ENCODE data around the gene GGA3. TPM values are rescaled to one million over a fixed set of nuclear protein-coding genes. Genes with fewer than 3 reads are reported as not detected.
A peak's percentile ranks its signal among the peaks of the same experiment; 100 is the strongest.
"Not testable (repeated sequence)": the region's sequence is repeated elsewhere in the genome, so short reads cannot be mapped to it uniquely, and the experiment has no call there.

The GGA3 gene
- total RNA-seq: 10 to 100 TPM; 22.9 to 34.8 (median 26.9) TPM
- polyA plus RNA-seq: 15.7 TPM
- long read RNA-seq, donor 1, full-length matches to known transcripts: 6 of 32 reads
- long read RNA-seq, donor 1, partial matches to known transcripts: 15 of 32 reads
- long read RNA-seq, donor 1, other reads (novel, unspliced or antisense): 11 of 32 reads
- long read RNA-seq, donor 2, full-length matches to known transcripts: 14 of 30 reads
- long read RNA-seq, donor 2, partial matches to known transcripts: 7 of 30 reads
- long read RNA-seq, donor 2, other reads (novel, unspliced or antisense): 9 of 30 reads
- long read RNA-seq, donor 3, full-length matches to known transcripts: 23 of 74 reads
- long read RNA-seq, donor 3, partial matches to known transcripts: 32 of 74 reads
- long read RNA-seq, donor 3, other reads (novel, unspliced or antisense): 19 of 74 reads
- long read RNA-seq, donor 4, full-length matches to known transcripts: 8 of 33 reads
- long read RNA-seq, donor 4, partial matches to known transcripts: 15 of 33 reads
- long read RNA-seq, donor 4, other reads (novel, unspliced or antisense): 10 of 33 reads

GRCh38 chr17:75261336-75262111, at the start of gene GGA3, which contains the start of gene MRPS7:
Gene GGA3 (minus strand): TSS chr17:75261606. CDS start chr17:75261587, 19 bp downstream.
Gene MRPS7 (plus strand): TSS chr17:75261879. CDS start chr17:75261901, 22 bp downstream.
- peaks cover 2% of the 10 kb centered on the region for H3K4me1 ChIP-seq (ENCODE audit: control insufficient read depth, insufficient read depth, low read length)
- H3K9me3 ChIP-seq (ENCODE audit: control insufficient read depth, low read length): no peaks in the 10 kb centered on the region
- under 1% methylated on average over 68 of the region's 69 CpGs for WGBS
- peak within 1 kb of the TSS; percentile 94 for H3K4me3 ChIP-seq (ENCODE audit: low read length)
- DNase-seq (peak; percentile 97 to 99 (median 99)), ATAC-seq (peak; percentile 97)
- peak within 1 kb of the TSS; percentile 88 for H3K27ac ChIP-seq (ENCODE audit: low read length)
- no peaks in the 10 kb centered on the region for H3K27me3 ChIP-seq (ENCODE audit: control insufficient read depth, insufficient read depth)
- intact Hi-C loops (cut with DNase I): no loop called here

GRCh38 chr17:75308732-75309629, 47.6 kb upstream of the GGA3 start:
- Histone ChIP-seq H3K27me3 (ENCODE audit: control insufficient read depth, insufficient read depth) (no peaks in the 10 kb centered on the region), H3K9me3 (ENCODE audit: control insufficient read depth, low read length) (no peaks in the 10 kb centered on the region), H3K4me1 (ENCODE audit: control insufficient read depth, insufficient read depth, low read length) (peaks cover 2% of the 10 kb centered on the region), H3K4me3 (ENCODE audit: low read length) (no peak overlapping the region), H3K27ac (ENCODE audit: low read length) (peak overlapping the region; percentile 24)
- intact Hi-C loops (cut with DNase I): no loop called here
- WGBS: 70% methylated on average over 20 of the region's 20 CpGs
- ATAC-seq (peak; percentile 66 to 70), DNase-seq (peak; percentile 38 to 66 (median 60))

- no peak for DNase-seq
- WGBS: 85% methylated on average over 13 of the region's 13 CpGs
- no peak for ATAC-seq
- no peaks in the 10 kb centered on the region for H3K9me3 ChIP-seq (ENCODE audit: control insufficient read depth, low read length)
- peak overlapping the region; percentile 24 for H3K27ac ChIP-seq (ENCODE audit: low read length)
- no peaks in the 10 kb centered on the region for H3K27me3 ChIP-seq (ENCODE audit: control insufficient read depth, insufficient read depth)
- intact Hi-C loops (cut with DNase I): no loop called here
- no peak overlapping the region for H3K4me3 ChIP-seq (ENCODE audit: low read length)
- peaks cover 2% of the 10 kb centered on the region for H3K4me1 ChIP-seq (ENCODE audit: control insufficient read depth, insufficient read depth, low read length)
Measured at GRCh38 chr17:75307957-75308731, 46.7 kb upstream of the GGA3 start.

GRCh38 chr17:75301502-75302206, 40.2 kb upstream of the GGA3 start:
- no peaks in the 10 kb centered on the region for H3K9me3 ChIP-seq (ENCODE audit: control insufficient read depth, low read length)
- no peak overlapping the region for H3K4me3 ChIP-seq (ENCODE audit: low read length)
- intact Hi-C loops (cut with DNase I): no loop called here
- H3K27me3 ChIP-seq (ENCODE audit: control insufficient read depth, insufficient read depth): no peaks in the 10 kb centered on the region
- no peak overlapping the region for H3K27ac ChIP-seq (ENCODE audit: low read length)
- H3K4me1 ChIP-seq (ENCODE audit: control insufficient read depth, insufficient read depth, low read length): no peaks in the 10 kb centered on the region
- DNase-seq (no peak), ATAC-seq (peak in 1 of 2 donors; percentile 42)
- WGBS: 85% methylated on average over 17 of the region's 17 CpGs

GRCh38 chr17:75301049-75301448, 39.6 kb upstream of the GGA3 start:
- H3K27ac ChIP-seq (ENCODE audit: low read length): no peak overlapping the region
- ATAC-seq: peak in 1 of 2 donors; percentile 41
- H3K4me3 ChIP-seq (ENCODE audit: low read length): no peak overlapping the region
- no peaks in the 10 kb centered on the region for H3K9me3 ChIP-seq (ENCODE audit: control insufficient read depth, low read length)
- H3K27me3 ChIP-seq (ENCODE audit: control insufficient read depth, insufficient read depth): no peaks in the 10 kb centered on the region
- H3K4me1 ChIP-seq (ENCODE audit: control insufficient read depth, insufficient read depth, low read length): no peaks in the 10 kb centered on the region
- no peak for DNase-seq
- 65% methylated on average over 9 of the region's 9 CpGs for WGBS
- intact Hi-C loops (cut with DNase I): no loop called here

- no peak for DNase-seq
- intact Hi-C loops (cut with DNase I): no loop called here
- Histone ChIP-seq H3K9me3 (ENCODE audit: control insufficient read depth, low read length) (no peaks in the 10 kb centered on the region), H3K27ac (ENCODE audit: low read length) (no peak overlapping the region), H3K4me1 (ENCODE audit: control insufficient read depth, insufficient read depth, low read length) (no peaks in the 10 kb centered on the region), H3K4me3 (ENCODE audit: low read length) (no peak overlapping the region), H3K27me3 (ENCODE audit: control insufficient read depth, insufficient read depth) (no peaks in the 10 kb centered on the region)
- ATAC-seq: no peak
- 77% methylated on average over 7 of the region's 7 CpGs for WGBS
Measured at GRCh38 chr17:75300280-75300679, 38.9 kb upstream of the GGA3 start.

GRCh38 chr17:75295201-75296158, 34.1 kb upstream of the GGA3 start:
- DNase-seq: no peak
- no peaks in the 10 kb centered on the region for H3K27me3 ChIP-seq (ENCODE audit: control insufficient read depth, insufficient read depth)
- no peaks in the 10 kb centered on the region for H3K9me3 ChIP-seq (ENCODE audit: control insufficient read depth, low read length)
- intact Hi-C loops (cut with DNase I): no loop called here
- no peaks in the 10 kb centered on the region for H3K4me1 ChIP-seq (ENCODE audit: control insufficient read depth, insufficient read depth, low read length)
- ATAC-seq: peak in 1 of 2 donors; percentile 30
- 82% methylated on average over 8 of the region's 8 CpGs for WGBS
- H3K4me3 ChIP-seq (ENCODE audit: low read length): no peak overlapping the region
- H3K27ac ChIP-seq (ENCODE audit: low read length): peak overlapping the region; percentile 39

- H3K27ac ChIP-seq (ENCODE audit: low read length); H3K4me3 ChIP-seq (ENCODE audit: low read length); H3K9me3 ChIP-seq (ENCODE audit: control insufficient read depth, low read length); H3K27me3 ChIP-seq (ENCODE audit: control insufficient read depth, insufficient read depth); H3K4me1 ChIP-seq (ENCODE audit: control insufficient read depth, insufficient read depth, low read length); intact Hi-C loops (cut with DNase I); ATAC-seq: not testable (repeated sequence)
- WGBS: 73% methylated on average over 16 of the region's 16 CpGs
- peak in 2 of 3 donors; percentile 70 to 72 for DNase-seq
Measured at GRCh38 chr17:75292810-75293448, 31.5 kb upstream of the GGA3 start.
